Measurements from ENCODE around the gene TH. TPM values are rescaled to one million over a fixed set of nuclear protein-coding genes. Genes with fewer than 3 reads are reported as not detected.

The TH gene
- total RNA-seq, 2 donors from 2014 or later = not detected

DNA sequence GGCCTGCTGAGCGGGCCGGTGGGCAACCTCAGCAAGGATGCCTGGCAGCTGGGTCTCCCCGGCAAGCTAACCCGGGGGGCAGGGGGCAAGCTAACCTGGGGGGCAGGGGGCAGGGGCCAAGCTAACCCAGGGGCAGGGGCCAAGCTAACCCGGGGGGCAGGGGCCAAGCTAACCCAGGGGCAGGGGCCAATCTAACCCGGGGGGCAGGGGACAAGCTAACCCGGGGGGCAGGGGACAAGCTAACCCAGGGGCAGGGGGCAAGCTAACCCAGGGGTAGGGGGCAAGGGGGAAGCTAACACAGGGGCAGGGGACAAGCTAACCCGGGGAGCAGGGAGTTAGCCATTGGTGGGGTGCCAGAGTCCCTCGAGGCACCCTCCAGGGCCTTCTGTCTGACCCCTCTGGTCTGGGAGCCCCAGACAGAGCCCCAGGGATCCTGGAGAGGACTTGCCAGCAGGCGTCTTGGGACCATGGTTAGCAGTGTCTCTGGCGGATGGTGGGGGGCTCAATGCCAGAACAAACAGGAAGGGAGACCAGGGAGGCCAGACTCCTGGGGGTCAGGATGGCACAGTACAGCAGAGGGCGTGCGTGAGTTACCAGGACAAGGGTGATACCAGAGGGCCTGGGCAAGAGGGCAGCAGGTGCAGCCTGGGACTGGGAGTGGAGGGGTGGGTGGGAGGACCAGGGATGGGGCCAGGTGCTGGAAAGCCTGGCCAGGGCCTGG is 48.5 kb downstream of the TH start:
- H3K36me3 ChIP-seq = no peaks in the 10 kb centered on the region

DNA sequence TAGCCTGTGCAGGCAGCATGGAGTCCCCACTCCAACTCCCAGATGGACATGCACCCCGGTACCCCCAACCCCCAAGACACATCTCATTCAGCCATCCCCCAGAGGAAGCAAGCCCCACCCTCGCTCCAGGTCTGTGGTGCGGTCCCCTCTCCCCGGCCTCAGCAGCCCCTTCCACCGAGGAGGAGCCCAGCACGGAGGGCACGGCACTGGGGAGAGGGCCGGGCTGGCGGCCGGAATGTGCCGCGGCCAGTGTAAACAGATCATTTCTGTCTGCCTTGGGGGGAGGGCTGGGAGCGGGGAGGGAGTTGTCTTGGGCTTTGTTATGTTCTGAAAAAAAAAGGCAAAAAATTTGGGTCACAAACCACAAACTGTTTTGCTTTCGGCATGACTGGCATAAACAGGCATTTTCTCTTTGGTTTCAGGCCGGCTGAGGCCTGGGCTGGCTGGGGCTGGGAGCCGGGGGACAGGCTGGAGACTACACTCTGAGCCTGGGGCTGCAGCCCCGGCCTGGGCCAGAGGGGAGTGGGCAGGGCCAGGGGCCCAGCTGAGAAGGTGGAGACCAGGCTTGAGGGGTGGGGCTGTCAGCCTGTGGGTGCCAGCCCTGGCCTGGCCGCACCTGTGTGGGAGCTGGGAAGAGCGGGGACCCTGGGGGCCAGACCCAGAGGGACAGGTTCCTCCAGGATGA is 49.3 kb downstream of the TH start:
- Histone ChIP-seq H3K27me3 (replicated peaks; ENCODE audit: insufficient read depth) (no peaks in the 10 kb centered on the region), H3K27ac (no peak overlapping the region), H3K4me1 (ENCODE audit: control insufficient read depth in 1 of 2, low read depth in 2 of 2) (no peaks in the 10 kb centered on the region), H3K4me3 (no peak overlapping the region), H3K9me3 (peaks cover 2% of the 10 kb centered on the region), H3K36me3 (no peaks in the 10 kb centered on the region)
- no peak for ATAC-seq (ENCODE audit: insufficient number of reproducible peaks, low FRiP score, low read depth)
- DNase-seq (ENCODE audit: low spot score) = no peak
- TF ChIP-seq, protein P1, sequence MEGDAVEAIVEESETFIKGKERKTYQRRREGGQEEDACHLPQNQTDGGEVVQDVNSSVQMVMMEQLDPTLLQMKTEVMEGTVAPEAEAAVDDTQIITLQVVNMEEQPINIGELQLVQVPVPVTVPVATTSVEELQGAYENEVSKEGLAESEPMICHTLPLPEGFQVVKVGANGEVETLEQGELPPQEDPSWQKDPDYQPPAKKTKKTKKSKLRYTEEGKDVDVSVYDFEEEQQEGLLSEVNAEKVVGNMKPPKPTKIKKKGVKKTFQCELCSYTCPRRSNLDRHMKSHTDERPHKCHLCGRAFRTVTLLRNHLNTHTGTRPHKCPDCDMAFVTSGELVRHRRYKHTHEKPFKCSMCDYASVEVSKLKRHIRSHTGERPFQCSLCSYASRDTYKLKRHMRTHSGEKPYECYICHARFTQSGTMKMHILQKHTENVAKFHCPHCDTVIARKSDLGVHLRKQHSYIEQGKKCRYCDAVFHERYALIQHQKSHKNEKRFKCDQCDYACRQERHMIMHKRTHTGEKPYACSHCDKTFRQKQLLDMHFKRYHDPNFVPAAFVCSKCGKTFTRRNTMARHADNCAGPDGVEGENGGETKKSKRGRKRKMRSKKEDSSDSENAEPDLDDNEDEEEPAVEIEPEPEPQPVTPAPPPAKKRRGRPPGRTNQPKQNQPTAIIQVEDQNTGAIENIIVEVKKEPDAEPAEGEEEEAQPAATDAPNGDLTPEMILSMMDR (IDR thresholded peaks at IDR 0.05) = no peak

More for the DNA sequence above, 48.5 kb downstream of the TH start:
- Histone ChIP-seq H3K9me3 (no peaks in the 10 kb centered on the region), H3K4me1 (ENCODE audit: control insufficient read depth in 1 of 2, low read depth in 2 of 2) (no peaks in the 10 kb centered on the region), H3K27me3 (replicated peaks; ENCODE audit: insufficient read depth) (no peaks in the 10 kb centered on the region), H3K27ac (no peak overlapping the region), H3K4me3 (no peak overlapping the region)
- DNase-seq (ENCODE audit: low spot score) = no peak
- TF ChIP-seq, protein P1 (IDR thresholded peaks at IDR 0.05) = no peak
- no peak for ATAC-seq (ENCODE audit: insufficient number of reproducible peaks, low FRiP score, low read depth)

DNA sequence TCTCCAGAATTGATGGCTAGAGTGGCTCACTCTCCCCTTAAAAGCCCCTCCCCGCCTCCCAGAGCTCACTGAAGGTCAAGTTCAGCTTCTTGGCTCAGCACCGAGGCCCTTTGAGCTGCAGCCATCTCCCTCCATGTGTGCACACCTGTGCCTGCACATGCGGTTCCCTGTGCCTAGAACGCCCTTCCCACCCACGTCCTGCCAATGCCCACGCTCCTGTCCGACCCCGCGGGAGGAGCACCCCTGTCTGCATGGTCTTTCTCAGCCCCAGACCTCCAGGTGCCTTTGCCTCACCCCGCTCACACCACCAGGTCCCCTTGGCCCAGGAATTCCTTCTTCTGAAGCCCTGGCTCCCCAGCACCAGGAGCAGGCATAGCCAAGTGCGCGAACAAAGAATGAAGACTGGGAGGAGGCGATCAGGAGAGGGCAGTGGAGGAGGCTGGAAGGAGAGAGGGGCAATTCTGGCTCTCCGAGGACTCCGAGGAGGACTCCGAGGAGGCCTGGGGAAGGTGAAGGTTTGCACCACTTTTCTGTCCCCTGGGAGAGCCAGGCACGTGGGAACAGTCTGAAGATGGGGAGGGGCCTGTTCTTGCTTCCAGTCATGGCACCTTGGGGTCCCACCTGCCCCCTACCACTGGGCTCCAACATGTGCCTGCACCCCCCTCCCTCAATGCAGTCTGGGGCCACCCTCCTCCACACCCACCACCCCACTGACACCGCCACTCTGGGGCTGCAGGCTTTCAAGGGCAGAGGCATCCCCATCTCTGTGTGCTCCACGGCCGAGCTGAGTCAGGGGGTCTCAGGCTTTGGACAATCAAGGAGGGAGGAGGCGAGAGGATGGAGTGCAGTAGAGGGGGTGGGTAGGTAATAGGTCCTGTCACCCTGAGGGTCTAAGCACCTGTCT is 50.1 kb downstream of the TH start:
- peaks cover 7% of the 10 kb centered on the region for H3K9me3 ChIP-seq
- no peak for ATAC-seq (ENCODE audit: insufficient number of reproducible peaks, low FRiP score, low read depth)
- no peaks in the 10 kb centered on the region for H3K4me1 ChIP-seq (ENCODE audit: control insufficient read depth in 1 of 2, low read depth in 2 of 2)
- no peaks in the 10 kb centered on the region for H3K27me3 ChIP-seq (replicated peaks; ENCODE audit: insufficient read depth)
- H3K36me3 ChIP-seq = no peaks in the 10 kb centered on the region
- no peak overlapping the region for H3K27ac ChIP-seq
- no peak for DNase-seq (ENCODE audit: low spot score)
- H3K4me3 ChIP-seq = no peak overlapping the region
- TF ChIP-seq, protein P1 (IDR thresholded peaks at IDR 0.05) = no peak

DNA sequence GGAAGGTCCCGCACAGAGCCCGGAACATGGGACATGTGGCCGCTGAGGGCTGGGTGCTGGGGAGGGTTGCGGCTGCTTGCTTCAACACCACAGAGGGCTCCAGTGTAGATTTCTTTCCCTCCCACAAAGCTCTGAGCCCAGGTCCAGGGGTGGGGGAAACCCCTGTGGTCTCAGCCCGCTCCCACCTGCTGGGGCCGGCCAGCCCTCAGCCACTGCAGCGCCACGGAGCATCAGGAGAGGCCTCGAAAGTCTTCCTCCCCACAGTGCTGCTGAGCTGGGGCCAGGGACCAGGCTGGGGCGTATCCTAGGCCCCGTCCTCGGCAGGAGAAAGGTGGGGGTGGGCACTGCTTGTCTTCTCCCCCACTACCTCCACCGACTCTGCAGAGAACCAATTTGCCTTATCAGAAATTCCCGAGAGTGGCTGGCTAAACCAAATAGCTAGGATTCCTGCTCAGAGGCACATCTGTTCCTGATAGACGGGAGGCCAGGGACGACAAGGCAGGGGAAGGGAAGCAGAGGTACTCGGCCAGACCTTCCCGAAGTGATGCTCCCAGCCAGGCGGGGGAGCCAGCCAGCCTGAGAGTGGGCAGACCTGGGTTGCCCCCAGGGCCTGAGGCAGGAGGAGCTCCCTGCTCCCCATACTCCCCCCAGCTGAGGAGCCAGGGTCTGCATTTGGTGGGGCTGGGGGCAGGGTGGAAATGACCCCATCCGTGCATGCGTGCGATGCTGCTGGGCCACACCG is 51.1 kb downstream of the TH start:
- Histone ChIP-seq H3K4me3 (no peak overlapping the region), H3K27ac (no peak overlapping the region), H3K36me3 (no peaks in the 10 kb centered on the region), H3K4me1 (ENCODE audit: control insufficient read depth in 1 of 2, low read depth in 2 of 2) (no peaks in the 10 kb centered on the region), H3K9me3 (peaks cover 9% of the 10 kb centered on the region), H3K27me3 (replicated peaks; ENCODE audit: insufficient read depth) (no peaks in the 10 kb centered on the region)
- ATAC-seq (ENCODE audit: insufficient number of reproducible peaks, low FRiP score, low read depth) (no peak), DNase-seq (ENCODE audit: low spot score) (no peak)
- TF ChIP-seq, protein P1 (IDR thresholded peaks at IDR 0.05) = no peak

Data from thoracic aorta (tissue), 2 donors.